SW 1271 (cell line): Measurements from ENCODE around the gene ARMC3.

Source experiments
- DNase-seq, 2 experiments: peaks; one replicate each; lab custom pipeline; 2025; lab: John Stamatoyannopoulos, UW

ARMC3 gene

DNA sequence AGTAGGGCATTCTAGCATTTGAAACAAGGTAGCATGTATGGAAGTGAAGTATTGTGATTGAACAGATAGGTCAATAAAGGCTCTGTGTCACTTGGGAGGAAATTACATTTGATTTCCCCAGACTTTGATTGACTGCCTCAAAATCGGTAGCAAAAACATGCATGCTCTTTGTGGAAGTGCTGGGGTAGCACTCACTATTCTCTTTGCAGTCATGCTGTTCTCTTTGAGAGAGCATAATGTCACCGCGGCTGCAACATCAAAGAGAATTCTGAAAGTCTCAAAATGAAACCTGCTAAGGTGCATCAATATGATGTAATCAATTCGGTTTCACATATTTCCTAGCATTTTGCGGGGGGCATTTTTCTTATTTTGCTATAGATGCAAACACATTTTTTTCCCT, 64.2 kb downstream of the ARMC3 start:
- DNase-seq = no peak

GRCh38 chr10:22992621-22993020, 64.8 kb downstream of the ARMC3 start:
- no peak for DNase-seq

- no peak for DNase-seq
Observed at GRCh38 chr10:22993314-22993713, 65.5 kb downstream of the ARMC3 start.

DNA sequence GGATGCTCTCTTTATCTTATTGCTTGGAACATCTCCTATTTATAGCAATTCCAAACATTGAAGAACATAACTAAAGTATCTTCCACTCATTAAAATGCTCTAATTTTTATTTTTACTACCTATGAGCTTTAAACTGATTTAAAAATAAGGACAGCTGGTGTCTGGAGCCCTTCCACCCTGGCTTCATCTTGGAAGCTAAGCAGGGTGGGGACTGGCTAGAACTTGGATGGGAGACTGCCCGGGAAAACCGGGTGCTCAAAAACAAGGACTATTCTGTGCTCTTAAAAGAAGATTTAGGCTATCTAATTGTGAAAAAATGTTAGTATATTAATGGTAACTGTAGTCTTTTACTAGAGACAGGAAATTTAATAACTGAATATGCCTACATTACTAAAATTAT, 69.2 kb downstream of the ARMC3 start:
- no peak for DNase-seq

DNA sequence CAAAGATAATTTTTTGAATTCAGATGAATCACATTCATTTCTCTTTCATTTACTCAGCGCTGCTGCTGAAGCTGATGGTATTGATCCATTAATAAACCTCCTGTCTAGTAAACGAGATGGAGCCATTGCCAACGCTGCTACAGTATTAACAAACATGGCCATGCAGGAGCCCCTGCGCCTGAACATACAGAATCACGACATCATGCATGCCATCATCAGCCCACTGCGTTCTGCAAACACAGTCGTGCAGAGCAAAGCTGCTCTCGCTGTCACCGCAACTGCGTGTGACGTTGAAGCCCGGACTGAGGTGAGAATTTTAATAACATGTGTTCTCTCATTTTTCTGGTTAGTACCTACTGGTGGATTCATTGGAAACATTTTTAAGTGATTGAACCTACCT, 70.2 kb downstream of the ARMC3 start:
- DNase-seq = no peak

DNA sequence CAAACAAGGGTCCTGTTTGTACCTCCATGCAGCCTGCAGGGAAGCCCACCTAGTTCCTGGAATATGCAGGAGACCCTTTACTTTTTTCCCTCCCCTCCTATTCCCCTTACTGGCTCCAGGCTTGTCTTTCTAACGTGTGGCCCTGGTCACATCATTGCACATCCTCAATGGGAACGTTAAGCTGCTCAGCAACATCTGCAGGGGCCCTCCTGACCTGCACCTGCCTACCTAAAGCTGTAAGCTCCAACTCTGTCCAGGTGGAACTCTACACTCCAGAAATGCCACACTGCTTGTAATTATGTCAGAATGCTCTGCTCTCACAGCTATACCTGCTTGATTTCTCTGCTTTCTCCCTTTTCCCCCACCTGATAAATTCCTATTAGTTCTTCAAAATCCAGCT, 72.1 kb downstream of the ARMC3 start:
- no peak for DNase-seq

DNA sequence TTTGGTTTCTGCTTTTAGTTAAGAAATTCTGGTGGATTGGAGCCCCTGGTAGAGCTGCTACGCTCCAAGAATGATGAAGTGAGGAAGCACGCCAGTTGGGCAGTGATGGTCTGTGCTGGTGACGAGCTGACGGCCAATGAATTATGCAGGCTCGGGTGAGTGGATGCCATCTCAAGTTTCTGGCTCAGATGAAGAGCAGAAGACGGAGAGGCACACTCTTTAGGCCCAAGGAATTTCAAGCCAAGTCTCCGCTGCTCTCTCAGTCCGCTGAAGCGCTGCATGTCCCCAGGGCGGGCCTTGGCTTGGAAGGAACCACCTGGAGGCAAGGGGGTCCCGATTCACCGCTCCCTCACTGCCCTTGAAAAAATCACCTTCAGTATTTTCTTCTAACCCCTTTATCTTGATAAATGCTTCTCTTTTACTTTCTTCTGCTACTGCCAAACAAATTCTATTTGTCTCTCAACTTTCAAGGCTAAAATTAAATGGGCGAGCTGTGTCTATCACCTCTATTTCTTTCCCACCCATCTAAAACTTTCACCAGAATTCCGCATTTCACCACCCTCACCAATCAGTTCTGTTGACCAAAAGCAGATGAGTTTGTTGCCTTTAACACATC, 74.2 kb downstream of the ARMC3 start:
- no peak for DNase-seq

- no peak for DNase-seq
Observed at GRCh38 chr10:23005150-23005549, 77.3 kb downstream of the ARMC3 start.

GRCh38 chr10:23013581-23014335, 85.9 kb downstream of the ARMC3 start:
- DNase-seq = no peak

DNA sequence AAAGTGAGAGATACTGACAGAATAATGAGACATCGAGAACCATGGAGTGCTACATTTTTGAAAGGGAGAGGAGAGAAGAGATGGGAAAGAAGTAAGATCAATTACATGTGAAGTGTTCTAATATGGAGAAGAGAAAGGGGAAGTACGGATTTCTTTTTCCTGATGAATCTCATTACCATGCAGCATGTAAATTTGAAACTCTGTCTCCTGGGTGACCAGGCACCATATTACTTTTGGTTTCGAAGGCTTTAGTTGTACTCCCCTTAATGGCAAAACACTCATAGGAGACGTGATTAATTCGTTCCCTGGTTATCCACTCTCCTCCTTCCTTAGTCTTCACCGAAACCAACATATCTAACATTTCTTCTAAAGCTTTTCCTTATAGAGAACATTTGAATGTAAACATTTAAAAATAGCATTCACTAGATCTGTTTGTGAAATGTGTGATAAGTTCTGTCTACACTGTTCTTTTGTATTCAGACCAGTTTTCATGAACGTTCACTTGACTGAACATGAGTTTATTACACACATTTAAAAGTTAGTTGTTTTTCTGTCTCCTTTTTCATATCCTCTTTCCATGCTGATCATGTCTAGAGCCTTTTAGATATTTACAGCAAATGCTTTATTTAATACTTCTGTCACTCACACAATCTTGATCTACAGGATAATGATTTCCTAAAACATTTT, 87.3 kb downstream of the ARMC3 start:
- no peak for DNase-seq

- DNase-seq = no peak
Observed at GRCh38 chr10:23016636-23017035, 88.8 kb downstream of the ARMC3 start.

DNA sequence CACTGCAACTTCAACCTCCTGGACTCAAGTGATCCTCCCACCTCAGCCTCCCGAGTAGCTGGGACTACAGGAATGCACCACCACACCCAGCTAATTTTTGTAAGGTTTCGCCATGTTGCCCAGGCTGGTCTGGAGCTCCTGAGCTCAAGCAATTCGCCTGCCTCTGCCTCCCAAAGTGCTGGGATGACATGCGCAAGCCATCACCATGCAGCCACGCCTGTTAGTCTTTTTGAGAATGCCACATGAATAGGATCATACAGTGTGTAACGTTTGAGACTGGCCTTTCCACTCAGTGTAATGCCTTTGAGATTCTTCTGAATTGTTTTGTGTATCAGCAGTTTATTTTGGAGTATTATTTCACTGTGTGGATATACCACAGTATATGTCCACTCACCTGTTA, 91.8 kb downstream of the ARMC3 start:
- DNase-seq = no peak

DNA sequence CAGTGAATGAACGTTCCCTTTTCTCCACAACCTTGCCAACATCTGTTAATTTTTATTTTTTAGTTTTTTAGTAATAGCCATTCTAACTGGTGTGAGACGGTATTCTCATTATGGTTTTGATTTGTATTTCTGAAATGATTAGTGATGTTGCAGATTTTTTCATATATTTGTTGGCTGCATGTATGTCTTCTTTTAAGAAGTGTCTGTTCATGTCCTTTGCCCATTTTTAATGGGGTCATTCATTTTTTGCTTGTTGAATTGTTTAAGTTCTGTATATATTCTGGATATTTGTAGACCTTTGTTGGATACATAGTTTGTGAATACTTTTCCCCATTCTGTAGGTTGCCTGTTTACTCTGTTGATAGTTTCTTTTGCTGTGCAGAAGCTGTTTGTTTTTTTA, 93.6 kb downstream of the ARMC3 start:
- no peak for DNase-seq

DNA sequence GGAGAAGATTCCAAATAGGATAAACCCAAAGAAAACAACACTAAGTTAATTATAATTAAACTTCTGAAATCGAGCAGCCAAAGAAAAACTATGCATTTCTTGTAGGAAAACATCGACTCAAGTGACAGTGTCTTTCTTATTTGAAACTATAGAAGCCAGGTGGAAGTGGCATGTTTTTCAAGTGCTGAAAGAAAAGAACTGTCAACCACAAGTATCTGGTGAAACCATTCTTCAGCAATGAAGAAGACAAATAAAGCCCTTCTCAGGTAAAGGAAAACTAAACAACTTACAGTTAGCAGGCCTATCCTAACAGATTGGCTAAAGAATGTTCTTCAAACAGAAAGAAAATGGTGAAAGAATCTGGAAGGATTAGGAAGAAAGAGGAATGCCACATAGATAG, 96.1 kb downstream of the ARMC3 start:
- DNase-seq = no peak

- no peak for DNase-seq
Observed at GRCh38 chr10:23031318-23031717, 103.5 kb downstream of the ARMC3 start.

- DNase-seq = no peak
Observed at GRCh38 chr10:23034790-23035189, 106.9 kb downstream of the ARMC3 start.

GRCh38 chr10:23035569-23035968, 107.7 kb downstream of the ARMC3 start:
- DNase-seq = peak in 1 of 2 experiments; percentile 3

DNA sequence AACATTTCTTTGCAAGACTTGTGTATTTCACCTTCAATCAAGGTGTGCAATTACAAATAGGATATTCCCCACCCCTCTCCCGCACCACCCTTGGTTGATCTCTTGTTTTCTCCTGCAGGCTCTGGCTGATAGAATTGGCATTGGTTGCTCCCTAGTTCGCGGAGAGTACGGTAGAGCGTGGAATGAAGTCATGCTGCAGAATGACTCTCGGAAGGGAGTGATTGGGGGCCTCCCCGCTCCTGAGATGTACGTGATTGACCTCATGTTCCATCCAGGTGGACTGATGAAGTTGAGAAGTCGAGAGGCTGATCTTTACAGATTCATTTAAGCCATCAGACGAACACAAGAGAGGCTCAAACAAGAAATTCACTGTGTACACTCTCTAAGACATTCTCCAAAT, 109.3 kb downstream of the ARMC3 start:
- DNase-seq = no peak

GRCh38 chr10:23037561-23037960, 109.7 kb downstream of the ARMC3 start:
- DNase-seq = no peak

- DNase-seq = no peak
Observed at GRCh38 chr10:23038172-23038571, 110.3 kb downstream of the ARMC3 start.

GRCh38 chr10:23040002-23040401, 112.1 kb downstream of the ARMC3 start:
- no peak for DNase-seq

DNA sequence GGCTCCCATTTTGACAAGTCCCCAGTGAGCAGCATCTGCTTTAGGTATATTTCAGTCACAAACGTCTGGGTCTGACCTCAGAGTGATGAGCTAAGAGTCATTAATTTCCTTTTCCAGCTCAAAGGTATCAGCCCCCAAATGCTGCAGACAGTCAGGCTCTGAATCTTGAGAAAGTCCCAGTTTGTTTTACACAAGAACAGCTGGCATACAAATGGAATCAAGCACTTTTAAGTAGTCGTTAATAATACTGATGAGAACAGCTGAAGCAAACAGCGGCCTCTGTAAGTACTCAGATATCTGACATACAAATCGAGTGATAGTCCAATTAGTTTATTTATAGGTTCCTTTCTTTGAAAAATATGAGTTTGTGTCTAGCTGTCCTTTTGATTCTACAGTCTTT, 118.2 kb downstream of the ARMC3 start:
- DNase-seq = no peak
